ENCODE results near the gene QRFPR.
"Not testable (repeated sequence)": the region's sequence is repeated elsewhere in the genome, so short reads cannot be mapped to it uniquely, and the experiment has no call there.

The QRFPR gene

GRCh38 chr4:121380776-121381462, at the start of gene QRFPR:
Gene QRFPR, minus strand, starts transcription at chr4:121381018. Its CDS starts 371 bp downstream, at chr4:121380647.
- peaks cover 46% of the 10 kb centered on the region for H3K27me3 Mint-ChIP-seq
- H3K4me1 Mint-ChIP-seq (ENCODE audit: low read depth), result peaks cover 6% of the 10 kb centered on the region
- intact Hi-C loops (cut with micrococcal nuclease), result no loop called here
- no peaks in the 10 kb centered on the region for H3K9me3 Mint-ChIP-seq
- H3K27ac Mint-ChIP-seq, result no peak within 1 kb of the TSS
- no peak within 1 kb of the TSS for H3K4me3 Mint-ChIP-seq
- no peaks in the 10 kb centered on the region for H3K36me3 Mint-ChIP-seq (ENCODE audit: low read depth)

GRCh38 chr4:121428721-121429120, 47.9 kb upstream of the QRFPR start:
- intact Hi-C loops (cut with micrococcal nuclease), result no loop called here
- Mint-ChIP-seq H3K27ac (no peak overlapping the region), H3K9me3 (no peaks in the 10 kb centered on the region), H3K4me1 (ENCODE audit: low read depth) (no peaks in the 10 kb centered on the region), H3K4me3 (no peak overlapping the region), H3K36me3 (ENCODE audit: low read depth) (no peaks in the 10 kb centered on the region), H3K27me3 (no peaks in the 10 kb centered on the region)

GRCh38 chr4:121421594-121421993, 40.8 kb upstream of the QRFPR start:
- intact Hi-C loops (cut with micrococcal nuclease), result no loop called here
- Mint-ChIP-seq H3K4me1 (ENCODE audit: low read depth) (no peaks in the 10 kb centered on the region), H3K27ac (no peak overlapping the region), H3K27me3 (no peaks in the 10 kb centered on the region), H3K9me3 (peaks cover 5% of the 10 kb centered on the region), H3K36me3 (ENCODE audit: low read depth) (no peaks in the 10 kb centered on the region), H3K4me3 (no peak overlapping the region)

GRCh38 chr4:121411151-121411744, 30.4 kb upstream of the QRFPR start:
- H3K36me3 Mint-ChIP-seq (ENCODE audit: low read depth), result no peaks in the 10 kb centered on the region
- no peak overlapping the region for H3K27ac Mint-ChIP-seq
- no peaks in the 10 kb centered on the region for H3K27me3 Mint-ChIP-seq
- no peaks in the 10 kb centered on the region for H3K4me1 Mint-ChIP-seq (ENCODE audit: low read depth)
- no peak overlapping the region for H3K4me3 Mint-ChIP-seq
- peaks cover 30% of the 10 kb centered on the region for H3K9me3 Mint-ChIP-seq
- intact Hi-C loops (cut with micrococcal nuclease), result no loop called here

GRCh38 chr4:121408567-121408966, 27.7 kb upstream of the QRFPR start:
- intact Hi-C loops (cut with micrococcal nuclease); H3K4me3 Mint-ChIP-seq; H3K27ac Mint-ChIP-seq; H3K36me3 Mint-ChIP-seq (ENCODE audit: low read depth); H3K27me3 Mint-ChIP-seq; H3K4me1 Mint-ChIP-seq (ENCODE audit: low read depth): not testable (repeated sequence)
- H3K9me3 Mint-ChIP-seq, result peaks cover 17% of the 10 kb centered on the region

GRCh38 chr4:121400632-121401031, 19.8 kb upstream of the QRFPR start:
- intact Hi-C loops (cut with micrococcal nuclease), result no loop called here
- Mint-ChIP-seq H3K9me3 (no peaks in the 10 kb centered on the region), H3K27ac (no peak overlapping the region), H3K27me3 (no peaks in the 10 kb centered on the region), H3K4me1 (ENCODE audit: low read depth) (no peaks in the 10 kb centered on the region), H3K36me3 (ENCODE audit: low read depth) (no peaks in the 10 kb centered on the region), H3K4me3 (no peak overlapping the region)

GRCh38 chr4:121397941-121398601, 17.3 kb upstream of the QRFPR start:
- Mint-ChIP-seq H3K9me3 (no peaks in the 10 kb centered on the region), H3K27me3 (no peaks in the 10 kb centered on the region), H3K27ac (no peak overlapping the region), H3K4me3 (no peak overlapping the region), H3K36me3 (ENCODE audit: low read depth) (no peaks in the 10 kb centered on the region), H3K4me1 (ENCODE audit: low read depth) (no peaks in the 10 kb centered on the region)
- intact Hi-C loops (cut with micrococcal nuclease), result no loop called here

GRCh38 chr4:121397434-121397833, 16.6 kb upstream of the QRFPR start:
- Mint-ChIP-seq H3K27me3 (no peaks in the 10 kb centered on the region), H3K27ac (no peak overlapping the region), H3K9me3 (no peaks in the 10 kb centered on the region), H3K36me3 (ENCODE audit: low read depth) (no peaks in the 10 kb centered on the region), H3K4me3 (no peak overlapping the region), H3K4me1 (ENCODE audit: low read depth) (no peaks in the 10 kb centered on the region)
- intact Hi-C loops (cut with micrococcal nuclease), result no loop called here

GRCh38 chr4:121392426-121393086, 11.7 kb upstream of the QRFPR start:
- Mint-ChIP-seq H3K4me3 (no peak overlapping the region), H3K27ac (no peak overlapping the region), H3K36me3 (ENCODE audit: low read depth) (no peaks in the 10 kb centered on the region), H3K4me1 (ENCODE audit: low read depth) (no peaks in the 10 kb centered on the region), H3K27me3 (no peaks in the 10 kb centered on the region), H3K9me3 (no peaks in the 10 kb centered on the region)
- intact Hi-C loops (cut with micrococcal nuclease), result no loop called here

GRCh38 chr4:121390335-121390734, 9.5 kb upstream of the QRFPR start:
- Mint-ChIP-seq H3K9me3 (no peaks in the 10 kb centered on the region), H3K4me3 (no peak overlapping the region), H3K4me1 (ENCODE audit: low read depth) (no peaks in the 10 kb centered on the region), H3K36me3 (ENCODE audit: low read depth) (no peaks in the 10 kb centered on the region), H3K27me3 (no peaks in the 10 kb centered on the region), H3K27ac (no peak overlapping the region)
- intact Hi-C loops (cut with micrococcal nuclease), result no loop called here

- no peak overlapping the region for H3K4me3 Mint-ChIP-seq
- intact Hi-C loops (cut with micrococcal nuclease), result no loop called here
- no peak overlapping the region for H3K27ac Mint-ChIP-seq
- no peaks in the 10 kb centered on the region for H3K9me3 Mint-ChIP-seq
- H3K36me3 Mint-ChIP-seq (ENCODE audit: low read depth), result no peaks in the 10 kb centered on the region
- peaks cover 50% of the 10 kb centered on the region for H3K27me3 Mint-ChIP-seq
- peaks cover 6% of the 10 kb centered on the region for H3K4me1 Mint-ChIP-seq (ENCODE audit: low read depth)
Measured at GRCh38 chr4:121379276-121379675, 1.5 kb downstream of the QRFPR start.

- no peaks in the 10 kb centered on the region for H3K9me3 Mint-ChIP-seq
- peaks cover 44% of the 10 kb centered on the region for H3K27me3 Mint-ChIP-seq
- H3K4me1 Mint-ChIP-seq (ENCODE audit: low read depth), result peaks cover 6% of the 10 kb centered on the region
- no peaks in the 10 kb centered on the region for H3K36me3 Mint-ChIP-seq (ENCODE audit: low read depth)
- intact Hi-C loops (cut with micrococcal nuclease), result no loop called here
- H3K27ac Mint-ChIP-seq, result no peak overlapping the region
- no peak overlapping the region for H3K4me3 Mint-ChIP-seq
Measured at GRCh38 chr4:121377076-121377475, 3.7 kb downstream of the QRFPR start.

- Mint-ChIP-seq H3K4me3 (no peak overlapping the region), H3K9me3 (no peaks in the 10 kb centered on the region), H3K27ac (no peak overlapping the region), H3K36me3 (ENCODE audit: low read depth) (no peaks in the 10 kb centered on the region), H3K27me3 (peaks cover 41% of the 10 kb centered on the region), H3K4me1 (ENCODE audit: low read depth) (peaks cover 6% of the 10 kb centered on the region)
- intact Hi-C loops (cut with micrococcal nuclease), result no loop called here
Measured at GRCh38 chr4:121376556-121376955, 4.3 kb downstream of the QRFPR start.

- no peaks in the 10 kb centered on the region for H3K9me3 Mint-ChIP-seq
- intact Hi-C loops (cut with micrococcal nuclease), result no loop called here
- no peak overlapping the region for H3K4me3 Mint-ChIP-seq
- peaks cover 38% of the 10 kb centered on the region for H3K27me3 Mint-ChIP-seq
- no peak overlapping the region for H3K27ac Mint-ChIP-seq
- H3K4me1 Mint-ChIP-seq (ENCODE audit: low read depth), result peaks cover 6% of the 10 kb centered on the region
- no peaks in the 10 kb centered on the region for H3K36me3 Mint-ChIP-seq (ENCODE audit: low read depth)
Measured at GRCh38 chr4:121376097-121376496, 4.7 kb downstream of the QRFPR start.

All from dendritic cell treated with granulocyte-macrophage colony-stimulating factor and Interleukin-4, amounts not matched to agents 40 ng/mL and 50 ng/mL, for 4 days (primary cell).